Body of pancreas (tissue), 4 donors: ENCODE results near the gene C16orf74. TPM values are rescaled to one million over a fixed set of nuclear protein-coding genes. Genes with fewer than 3 reads are reported as not detected.

Source experiments
- ATAC-seq: fragments of 150-250 bp; one replicate; pipeline ENCODE4 v1.9.1; 2016
- DNase-seq, 4 donors: peaks; one replicate each; pipeline ENCODE4 v3.0.0-alpha.2; 2019
- H3K27ac ChIP-seq, 4 donors: fragments of 200-600 bp; sonication (generic); 1 replicate in 3 of 4; 2 replicates in 1 of 4; pipeline versions ENCODE4 v1.5.1 to v1.6.1; 2016 to 2019; ENCODE audit warnings: mild to moderate bottlenecking in 1 of 4, mixed read lengths in 1 of 4, moderate library complexity in 1 of 4
- H3K27me3 ChIP-seq, 2 donors: fragments of 200-600 bp; sonication (generic); one replicate each; pipeline ENCODE4 v1.6.0; 2016; ENCODE audit warnings: mild to moderate bottlenecking in 1 of 2
- H3K36me3 ChIP-seq, 2 donors: fragments of 200-600 bp; sonication (generic); replicated peaks in 1 of 2; 2 replicates each; pipeline ENCODE4 v1.5.1; 2016; ENCODE audit warnings: low read depth in 2 of 2; ENCODE audit not compliant: insufficient read depth in 1 of 2
- H3K4me1 ChIP-seq: fragments of 200-600 bp; sonication (generic); one replicate; pipeline ENCODE4 v1.6.0; 2016
- H3K4me3 ChIP-seq, 2 donors: fragments of 200-600 bp; sonication (generic); 1 replicate in 1 of 2; 2 replicates in 1 of 2; pipeline ENCODE4 v1.5.1; 2016 to 2019
- H3K9me3 ChIP-seq, 3 donors: fragments of 200-600 bp; sonication (generic); 1 replicate in 2 of 3; 2 replicates in 1 of 3; pipeline ENCODE4 v1.5.1; 2016
- POLR2A ChIP-seq, 3 donors: fragments of 450-650 bp; IDR thresholded peaks; one replicate each; pipeline ENCODE4 v1.6.1; 2016; ENCODE audit warnings: antibody characterized with exemption in 3 of 3, mild to moderate bottlenecking in 2 of 3
- WGBS, 2 donors: methylation state at CpG; one replicate each; pipeline ENCODE4 v1.1.5; 2017; 5-methylcytosine and 5-hydroxymethylcytosine counted together
- intact Hi-C: fragments of 100-400 bp; cut with DNase I; formaldehyde crosslinking; loops from one replicate; pipeline ENCODE4 v1.15.1; 2023
- total RNA-seq, 2 donors: library from RNA; depleted of rRNA; stranded (reverse); fragments of >200 nt; gene quantifications; one replicate each; pipeline ENCODE4 v1.1.0, GENCODE V29; 2016
- TF ChIP-seq, protein P1 (sequence below), 7 experiments: fragments of 450-650 bp in 4 of 7; fragments of 200-600 bp in 3 of 7; sonication (generic) in 3 of 7; IDR thresholded peaks; one replicate each; pipeline ENCODE4 v1.5.1; 2016 to 2019; ENCODE audit warnings: antibody characterized with exemption in 7 of 7

The C16orf74 gene
- total RNA-seq, 2 donors from 2014 or later, result 1.0 to 5.9 TPM

DNA sequence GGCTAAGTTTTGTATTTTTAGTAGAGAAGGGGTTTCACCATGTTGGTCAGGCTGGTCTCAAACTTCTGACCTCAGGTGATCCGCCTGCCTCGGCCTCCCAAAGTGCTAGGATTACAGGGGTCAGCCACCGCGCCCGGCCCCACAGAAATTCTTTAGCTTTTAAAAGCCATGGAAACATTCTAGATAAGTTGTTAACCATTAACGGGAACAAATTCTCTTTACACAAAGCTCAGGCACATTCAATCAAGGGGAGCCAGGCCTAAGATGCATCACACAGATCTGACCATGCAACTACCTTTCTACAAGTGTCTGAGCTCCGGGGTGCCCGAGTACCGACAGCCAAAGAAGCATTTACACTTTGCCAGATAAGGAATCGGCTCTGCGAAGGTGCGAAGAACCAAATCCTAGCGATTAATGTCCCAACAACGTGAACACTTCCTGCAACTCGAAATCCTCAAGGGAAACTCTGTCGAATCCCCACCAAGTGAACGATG is 47.4 kb upstream of the C16orf74 start:
- H3K4me1 ChIP-seq, result peaks cover 33% of the 10 kb centered on the region
- TF ChIP-seq, protein P1, sequence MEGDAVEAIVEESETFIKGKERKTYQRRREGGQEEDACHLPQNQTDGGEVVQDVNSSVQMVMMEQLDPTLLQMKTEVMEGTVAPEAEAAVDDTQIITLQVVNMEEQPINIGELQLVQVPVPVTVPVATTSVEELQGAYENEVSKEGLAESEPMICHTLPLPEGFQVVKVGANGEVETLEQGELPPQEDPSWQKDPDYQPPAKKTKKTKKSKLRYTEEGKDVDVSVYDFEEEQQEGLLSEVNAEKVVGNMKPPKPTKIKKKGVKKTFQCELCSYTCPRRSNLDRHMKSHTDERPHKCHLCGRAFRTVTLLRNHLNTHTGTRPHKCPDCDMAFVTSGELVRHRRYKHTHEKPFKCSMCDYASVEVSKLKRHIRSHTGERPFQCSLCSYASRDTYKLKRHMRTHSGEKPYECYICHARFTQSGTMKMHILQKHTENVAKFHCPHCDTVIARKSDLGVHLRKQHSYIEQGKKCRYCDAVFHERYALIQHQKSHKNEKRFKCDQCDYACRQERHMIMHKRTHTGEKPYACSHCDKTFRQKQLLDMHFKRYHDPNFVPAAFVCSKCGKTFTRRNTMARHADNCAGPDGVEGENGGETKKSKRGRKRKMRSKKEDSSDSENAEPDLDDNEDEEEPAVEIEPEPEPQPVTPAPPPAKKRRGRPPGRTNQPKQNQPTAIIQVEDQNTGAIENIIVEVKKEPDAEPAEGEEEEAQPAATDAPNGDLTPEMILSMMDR (IDR thresholded peaks at IDR 0.05), result no peak
- no peak for TF ChIP-seq POLR2A (IDR thresholded peaks at IDR 0.05)
- no peaks in the 10 kb centered on the region for H3K27me3 ChIP-seq
- H3K27ac ChIP-seq, result peak overlapping the region in 1 of 4 donors; percentile 78
- no peaks in the 10 kb centered on the region for H3K9me3 ChIP-seq
- peaks cover 7% of the 10 kb centered on the region in 2 donors for H3K36me3 ChIP-seq
- intact Hi-C loops, result no loop called here
- peak overlapping the region; percentile 90 to 91 for H3K4me3 ChIP-seq
- DNase-seq, result no peak
- ATAC-seq, result no peak
- WGBS, 2 donors, result 5 to 17% methylated on average over 15 to 17 of the region's 17 CpGs

DNA sequence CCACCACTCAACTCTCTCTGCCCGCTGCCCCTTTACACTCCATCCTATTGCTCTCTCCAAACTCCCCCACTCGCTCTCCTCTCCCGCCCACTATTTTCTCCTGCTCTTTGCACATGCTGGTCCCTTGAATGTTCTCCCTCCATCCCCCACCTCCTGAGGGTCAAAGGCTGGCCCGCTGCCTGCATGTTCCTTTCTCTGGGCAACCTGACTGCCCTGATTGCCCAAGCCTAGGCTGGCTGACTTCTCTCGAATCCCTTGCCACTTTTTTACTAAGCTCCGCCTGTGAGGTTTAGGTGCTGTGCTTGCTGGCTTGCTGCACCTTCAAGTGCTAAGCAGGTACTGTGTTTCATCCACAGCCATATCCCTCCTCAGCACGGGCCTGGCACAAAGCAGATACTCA is 45.7 kb upstream of the C16orf74 start:
- intact Hi-C loops, result no loop called here
- ATAC-seq (no peak), DNase-seq (no peak)
- Histone ChIP-seq H3K4me1 (peaks cover 33% of the 10 kb centered on the region), H3K27me3 (no peaks in the 10 kb centered on the region), H3K27ac (no peak overlapping the region), H3K9me3 (no peaks in the 10 kb centered on the region), H3K36me3 (peaks cover 0 to 2% of the 10 kb centered on the region in 2 donors), H3K4me3 (no peak overlapping the region)
- TF ChIP-seq POLR2A (IDR thresholded peaks at IDR 0.05), result no peak
- TF ChIP-seq, protein P1 (IDR thresholded peaks at IDR 0.05), result no peak
- WGBS, 2 donors, result 89 to 90% methylated on average over 7 of the region's 7 CpGs

DNA sequence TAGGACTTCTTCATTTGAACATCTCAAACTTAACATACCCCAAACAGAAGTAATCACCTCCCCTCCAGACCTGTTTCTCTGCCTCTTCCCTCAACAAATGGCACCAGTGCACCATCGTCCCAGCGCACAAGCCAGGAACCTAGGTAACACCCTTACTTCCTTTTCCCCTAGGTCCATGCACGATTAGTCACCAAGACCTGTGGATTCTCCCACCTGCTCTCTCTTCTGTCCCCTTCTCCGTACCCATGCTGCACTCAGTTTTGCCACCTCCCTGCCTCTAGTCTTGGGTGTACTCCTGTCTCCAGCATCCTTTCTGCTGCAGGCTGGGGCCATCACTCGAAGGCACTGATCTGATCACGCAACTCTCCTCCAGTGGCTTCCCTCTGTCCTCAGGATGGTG is 45.3 kb upstream of the C16orf74 start:
- no peak for TF ChIP-seq POLR2A (IDR thresholded peaks at IDR 0.05)
- TF ChIP-seq, protein P1 (IDR thresholded peaks at IDR 0.05), result no peak
- 84 to 88% methylated on average over 6 of the region's 6 CpGs for WGBS, 2 donors
- H3K36me3 ChIP-seq, result no peaks in the 10 kb centered on the region

DNA sequence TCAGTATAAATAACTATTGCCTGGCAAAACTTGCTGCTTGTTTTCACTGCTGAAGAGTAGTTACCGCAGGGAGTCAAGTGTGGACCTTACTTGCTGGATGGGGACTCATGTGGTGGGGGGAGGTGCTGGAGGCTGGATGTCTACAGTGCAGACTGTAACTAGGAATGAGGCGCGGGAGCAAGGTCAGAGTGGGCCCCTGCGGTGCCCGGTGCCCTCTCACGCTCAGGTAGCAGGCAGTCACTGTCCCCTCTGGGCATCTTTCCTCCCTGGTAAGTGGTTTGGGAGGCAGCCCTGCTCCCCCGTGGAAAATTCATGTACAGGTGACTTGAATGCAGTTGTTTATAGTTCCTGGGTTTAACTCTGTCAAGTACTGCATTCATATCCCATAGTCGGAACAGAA is 43.8 kb upstream of the C16orf74 start:
- peaks cover 20% of the 10 kb centered on the region for H3K4me1 ChIP-seq
- TF ChIP-seq, protein P1 (IDR thresholded peaks at IDR 0.05), result no peak
- TF ChIP-seq POLR2A (IDR thresholded peaks at IDR 0.05), result no peak
- ATAC-seq (no peak), DNase-seq (no peak)
- WGBS, 2 donors, result 65 to 77% methylated on average over 6 to 8 of the region's 8 CpGs
- H3K27me3 ChIP-seq, result no peaks in the 10 kb centered on the region
- no peaks in the 10 kb centered on the region for H3K9me3 ChIP-seq
- intact Hi-C loops, result no loop called here
- no peak overlapping the region for H3K27ac ChIP-seq
- no peak overlapping the region for H3K4me3 ChIP-seq
- no peaks in the 10 kb centered on the region for H3K36me3 ChIP-seq

More for the DNA sequence above, 45.3 kb upstream of the C16orf74 start:
- H3K27me3 ChIP-seq, result no peaks in the 10 kb centered on the region
- H3K27ac ChIP-seq, result no peak overlapping the region
- H3K4me1 ChIP-seq, result peaks cover 32% of the 10 kb centered on the region
- no peaks in the 10 kb centered on the region for H3K9me3 ChIP-seq
- DNase-seq, result no peak
- ATAC-seq, result no peak
- H3K4me3 ChIP-seq, result no peak overlapping the region
- intact Hi-C loops, result no loop called here

DNA sequence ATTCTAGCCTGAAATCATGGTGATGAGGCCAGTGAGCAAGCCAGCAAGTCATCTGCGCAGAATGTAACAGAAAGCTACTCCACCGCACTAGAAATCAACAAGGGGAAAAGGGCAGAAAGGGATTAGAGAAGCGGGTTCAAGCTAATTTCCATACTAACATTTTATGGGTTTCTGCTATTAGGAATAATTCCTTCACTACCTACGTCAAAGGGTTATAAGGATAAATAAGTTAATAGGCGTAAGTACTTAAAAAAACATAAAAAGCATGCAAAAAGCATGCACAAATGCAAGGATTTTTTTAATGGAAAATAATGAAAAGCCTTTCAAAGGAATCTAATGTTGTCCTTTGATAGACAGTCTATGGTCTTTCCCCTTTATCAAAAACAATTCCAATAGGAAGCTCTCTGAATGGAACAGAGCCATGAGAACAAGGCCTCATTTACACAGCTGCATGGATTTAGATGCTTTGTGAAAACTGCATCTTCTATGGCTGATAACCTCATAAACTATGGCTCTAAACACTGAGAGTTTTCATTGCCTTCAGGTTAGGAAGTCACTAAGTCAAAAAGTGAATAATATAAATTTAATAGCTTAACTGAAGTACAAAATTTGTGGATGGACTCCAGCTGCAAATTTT is 42.9 kb upstream of the C16orf74 start:
- no peaks in the 10 kb centered on the region for H3K27me3 ChIP-seq
- no peaks in the 10 kb centered on the region for H3K36me3 ChIP-seq
- peak overlapping the region in 3 of 4 donors; percentile 2 to 20 (median 5) for H3K27ac ChIP-seq
- H3K4me3 ChIP-seq, result no peak overlapping the region
- intact Hi-C loops, result no loop called here
- no peaks in the 10 kb centered on the region for H3K9me3 ChIP-seq
- TF ChIP-seq POLR2A (IDR thresholded peaks at IDR 0.05), result no peak
- TF ChIP-seq, protein P1 (IDR thresholded peaks at IDR 0.05), result no peak
- WGBS, 2 donors, result 89 to 94% methylated on average over 5 of the region's 5 CpGs
- ATAC-seq (no peak), DNase-seq (peak in 1 of 4 donors; percentile 30)
- peaks cover 20% of the 10 kb centered on the region for H3K4me1 ChIP-seq
